ENCODE data around the gene ARHGEF10L.
A peak's percentile ranks its signal among the peaks of the same experiment; 100 is the strongest.

Gene ARHGEF10L

GRCh38 chr1:17539118-17539476 is 401 bp upstream of the ARHGEF10L start:
- H2BK5ac ChIP-seq (ENCODE audit: low read depth, low read length, poor library complexity, severe bottlenecking) = no peak overlapping the region
- peaks cover 15% of the 10 kb centered on the region for H3K4me1 ChIP-seq (ENCODE audit: control insufficient read depth, insufficient read depth, low read depth, low read length)
- peak overlapping the region; percentile 18 for H4K91ac ChIP-seq (ENCODE audit: low read length)
- H3K27me3 ChIP-seq (ENCODE audit: control insufficient read depth in 1 of 2, insufficient read depth in 1 of 2, low read length in 2 of 2) = no peaks in the 10 kb centered on the region
- H3K23ac ChIP-seq (ENCODE audit: low read length in 2 of 2) = peak overlapping the region in 1 of 2 experiments; percentile 3
- peak overlapping the region; percentile 58 for H2AFZ ChIP-seq (ENCODE audit: low read depth, low read length)
- peak overlapping the region; percentile 64 for H3K4me2 ChIP-seq (ENCODE audit: low read length, poor library complexity, severe bottlenecking)
- DNase-seq = no peak
- peak overlapping the region; percentile 54 to 74 for H3K4ac ChIP-seq (ENCODE audit: low read depth in 1 of 2, low read length in 2 of 2)
- no peak overlapping the region for H3K14ac ChIP-seq (ENCODE audit: low read length in 2 of 2)
- no peak overlapping the region for H2AK5ac ChIP-seq (ENCODE audit: low read length, severe bottlenecking)
- peak overlapping the region; percentile 43 for H3K9ac ChIP-seq (ENCODE audit: low read length)
- H2BK12ac ChIP-seq (ENCODE audit: low read length in 2 of 2) = peak overlapping the region in 1 of 2 experiments; percentile 29
- H3K79me1 ChIP-seq (replicated peaks; ENCODE audit: low read length, poor library complexity, severe bottlenecking) = peaks cover 15% of the 10 kb centered on the region
- H3K4me3 ChIP-seq (ENCODE audit: insufficient read depth in 1 of 2, low read depth in 1 of 2, low read length in 2 of 2) = peak overlapping the region; percentile 63 to 72
- H3K36me3 ChIP-seq (ENCODE audit: control insufficient read depth in 1 of 2, insufficient read depth in 2 of 2, low read depth in 1 of 2, low read length in 2 of 2) = no peaks in the 10 kb centered on the region
- no peak overlapping the region for H2BK15ac ChIP-seq (ENCODE audit: low read depth, poor library complexity, severe bottlenecking)
- H3K18ac ChIP-seq (ENCODE audit: low read depth in 1 of 2, low read length in 2 of 2) = peak overlapping the region; percentile 6 to 79
- no peak overlapping the region for H3K27ac ChIP-seq (ENCODE audit: low read length, poor library complexity, severe bottlenecking)
- no peaks in the 10 kb centered on the region for H3K9me3 ChIP-seq (ENCODE audit: control insufficient read depth, low read length)
- 12% methylated on average over 17 of the region's 20 CpGs for WGBS
- H2BK120ac ChIP-seq (ENCODE audit: low read depth, low read length) = peak overlapping the region; percentile 86
- peak overlapping the region; percentile 59 for H4K8ac ChIP-seq (ENCODE audit: low read length)

DNA sequence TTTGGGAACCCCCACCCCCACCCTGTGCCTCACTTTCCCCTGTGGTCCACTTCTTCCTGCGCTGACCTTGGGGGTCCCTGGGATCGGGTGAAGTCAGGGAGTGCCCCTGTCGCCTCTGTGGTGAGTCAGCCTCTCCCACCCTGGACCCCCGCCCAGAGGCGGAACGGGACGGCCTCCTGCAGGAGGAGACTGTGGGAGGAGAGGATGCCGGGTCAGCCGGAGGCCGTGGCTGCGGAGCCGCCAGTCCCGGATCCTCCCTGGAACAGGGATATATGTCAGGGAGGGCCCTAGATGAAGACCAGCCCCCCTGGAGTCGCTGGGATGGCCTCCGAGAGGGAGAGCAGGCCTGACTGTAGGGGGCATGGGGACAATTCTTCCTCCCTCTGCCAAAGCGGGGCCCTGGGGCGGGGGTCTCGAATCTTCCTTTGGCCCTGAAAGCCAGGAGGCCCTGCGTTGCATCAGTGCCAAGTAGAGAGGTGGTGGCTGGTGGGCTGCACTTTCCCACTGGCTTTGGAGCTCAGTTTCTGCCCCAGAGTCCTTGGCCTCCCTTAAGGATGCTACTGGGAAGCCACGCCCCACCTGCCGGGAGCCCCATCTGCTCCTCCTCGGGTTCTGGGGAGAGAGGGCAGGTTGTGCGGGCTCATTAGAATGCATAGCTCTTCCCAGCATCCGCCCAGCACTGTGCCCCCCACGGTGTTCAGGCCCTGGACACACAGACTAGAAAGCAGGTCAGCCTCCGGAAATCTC is 930 bp downstream of the ARHGEF10L start:
- Histone ChIP-seq H3K27ac (ENCODE audit: low read length, poor library complexity, severe bottlenecking) (no peak overlapping the region), H2BK12ac (ENCODE audit: low read length in 2 of 2) (peak overlapping the region in 1 of 2 experiments; percentile 75)

GRCh38 chr1:17542645-17543044 is 3.1 kb downstream of the ARHGEF10L start:
- Histone ChIP-seq H3K27ac (ENCODE audit: low read length, poor library complexity, severe bottlenecking) (no peak overlapping the region), H3K9ac (ENCODE audit: low read length) (no peak overlapping the region), H3K4me2 (ENCODE audit: low read length, poor library complexity, severe bottlenecking) (no peak overlapping the region), H3K14ac (ENCODE audit: low read length in 2 of 2) (peak overlapping the region in 1 of 2 experiments; percentile 36), H3K27me3 (ENCODE audit: control insufficient read depth in 1 of 2, insufficient read depth in 1 of 2, low read length in 2 of 2) (no peaks in the 10 kb centered on the region), H2BK15ac (ENCODE audit: low read depth, poor library complexity, severe bottlenecking) (no peak overlapping the region), H2BK12ac (ENCODE audit: low read length in 2 of 2) (no peak overlapping the region), H3K18ac (ENCODE audit: low read depth in 1 of 2, low read length in 2 of 2) (peak overlapping the region in 1 of 2 experiments; percentile 35), H2BK5ac (ENCODE audit: low read depth, low read length, poor library complexity, severe bottlenecking) (no peak overlapping the region), H3K4me3 (ENCODE audit: insufficient read depth in 1 of 2, low read depth in 1 of 2, low read length in 2 of 2) (no peak overlapping the region), H3K9me3 (ENCODE audit: control insufficient read depth, low read length) (no peaks in the 10 kb centered on the region), H2AK5ac (ENCODE audit: low read length, severe bottlenecking) (peak overlapping the region; percentile 75), H3K79me1 (replicated peaks; ENCODE audit: low read length, poor library complexity, severe bottlenecking) (peaks cover 33% of the 10 kb centered on the region), H2BK120ac (ENCODE audit: low read depth, low read length) (no peak overlapping the region), H4K8ac (ENCODE audit: low read length) (no peak overlapping the region), H3K23ac (ENCODE audit: low read length in 2 of 2) (peak overlapping the region in 1 of 2 experiments; percentile 84), H3K36me3 (ENCODE audit: control insufficient read depth in 1 of 2, insufficient read depth in 2 of 2, low read depth in 1 of 2, low read length in 2 of 2) (no peaks in the 10 kb centered on the region), H2AFZ (ENCODE audit: low read depth, low read length) (no peak overlapping the region), H3K4ac (ENCODE audit: low read depth in 1 of 2, low read length in 2 of 2) (no peak overlapping the region), H4K91ac (ENCODE audit: low read length) (no peak overlapping the region), H3K4me1 (ENCODE audit: control insufficient read depth, insufficient read depth, low read depth, low read length) (peaks cover 30% of the 10 kb centered on the region)
- DNase-seq = no peak
- WGBS = 84% methylated on average over 6 of the region's 7 CpGs

More for the DNA sequence above, 930 bp downstream of the ARHGEF10L start:
- Histone ChIP-seq H3K4me2 (ENCODE audit: low read length, poor library complexity, severe bottlenecking) (peak overlapping the region; percentile 96), H3K79me1 (replicated peaks; ENCODE audit: low read length, poor library complexity, severe bottlenecking) (peaks cover 18% of the 10 kb centered on the region), H2BK15ac (ENCODE audit: low read depth, poor library complexity, severe bottlenecking) (peak overlapping the region; percentile 82), H3K23ac (ENCODE audit: low read length in 2 of 2) (no peak overlapping the region), H3K9ac (ENCODE audit: low read length) (peak overlapping the region; percentile 93), H3K4ac (ENCODE audit: low read depth in 1 of 2, low read length in 2 of 2) (peak overlapping the region; percentile 78 to 86), H3K4me1 (ENCODE audit: control insufficient read depth, insufficient read depth, low read depth, low read length) (peaks cover 20% of the 10 kb centered on the region), H3K27me3 (ENCODE audit: control insufficient read depth in 1 of 2, insufficient read depth in 1 of 2, low read length in 2 of 2) (no peaks in the 10 kb centered on the region), H3K4me3 (ENCODE audit: insufficient read depth in 1 of 2, low read depth in 1 of 2, low read length in 2 of 2) (peak overlapping the region; percentile 72 to 92), H2BK120ac (ENCODE audit: low read depth, low read length) (peak overlapping the region; percentile 86), H2BK5ac (ENCODE audit: low read depth, low read length, poor library complexity, severe bottlenecking) (no peak overlapping the region), H3K36me3 (ENCODE audit: control insufficient read depth in 1 of 2, insufficient read depth in 2 of 2, low read depth in 1 of 2, low read length in 2 of 2) (no peaks in the 10 kb centered on the region), H4K8ac (ENCODE audit: low read length) (peak overlapping the region; percentile 74), H2AFZ (ENCODE audit: low read depth, low read length) (peak overlapping the region; percentile 2), H4K91ac (ENCODE audit: low read length) (peak overlapping the region; percentile 92), H3K14ac (ENCODE audit: low read length in 2 of 2) (peak overlapping the region in 1 of 2 experiments; percentile 72), H3K9me3 (ENCODE audit: control insufficient read depth, low read length) (no peaks in the 10 kb centered on the region), H3K18ac (ENCODE audit: low read depth in 1 of 2, low read length in 2 of 2) (peak overlapping the region; percentile 83 to 92), H2AK5ac (ENCODE audit: low read length, severe bottlenecking) (no peak overlapping the region)
- 8% methylated on average over 26 of the region's 26 CpGs for WGBS
- peak; percentile 44 for DNase-seq

DNA sequence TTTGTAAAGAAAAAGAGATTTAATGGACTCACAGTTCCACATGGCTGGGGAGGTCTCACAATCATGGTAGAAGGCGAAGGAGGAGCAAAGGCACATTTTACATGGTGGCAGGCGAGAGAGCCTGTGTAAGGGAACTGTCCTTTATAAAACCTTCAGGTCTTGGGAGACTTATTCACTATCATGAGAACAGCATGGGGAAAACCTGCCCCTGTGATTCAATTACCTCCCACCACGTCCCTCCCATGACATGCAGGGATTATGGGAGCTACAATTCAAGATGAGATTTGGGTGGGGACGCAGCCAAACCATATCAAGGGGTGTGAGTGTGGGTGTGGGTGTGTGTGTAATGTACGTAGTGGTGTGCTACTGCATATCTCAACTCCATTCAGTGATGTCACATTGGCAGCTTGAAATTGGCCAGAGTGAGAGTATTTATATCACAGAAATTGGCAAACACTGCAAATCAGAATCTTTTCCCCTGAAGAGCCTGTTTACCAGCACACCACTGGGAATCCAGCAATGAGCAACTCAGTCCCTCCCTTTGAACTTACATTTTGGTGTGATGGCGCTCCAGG is 5.4 kb downstream of the ARHGEF10L start:
- H3K23ac ChIP-seq (ENCODE audit: low read length in 2 of 2) = no peak overlapping the region
- H3K14ac ChIP-seq (ENCODE audit: low read length in 2 of 2) = peak overlapping the region in 1 of 2 experiments; percentile 69
- H3K27ac ChIP-seq (ENCODE audit: low read length, poor library complexity, severe bottlenecking) = no peak overlapping the region
- DNase-seq = no peak
- 89% methylated on average over 3 of the region's 6 CpGs for WGBS
- H2BK5ac ChIP-seq (ENCODE audit: low read depth, low read length, poor library complexity, severe bottlenecking) = no peak overlapping the region
- no peaks in the 10 kb centered on the region for H3K27me3 ChIP-seq (ENCODE audit: control insufficient read depth in 1 of 2, insufficient read depth in 1 of 2, low read length in 2 of 2)
- peak overlapping the region; percentile 68 to 72 for H3K18ac ChIP-seq (ENCODE audit: low read depth in 1 of 2, low read length in 2 of 2)
- H3K9ac ChIP-seq (ENCODE audit: low read length) = peak overlapping the region; percentile 56
- H2BK120ac ChIP-seq (ENCODE audit: low read depth, low read length) = no peak overlapping the region
- no peaks in the 10 kb centered on the region for H3K36me3 ChIP-seq (ENCODE audit: control insufficient read depth in 1 of 2, insufficient read depth in 2 of 2, low read depth in 1 of 2, low read length in 2 of 2)
- no peak overlapping the region for H2AFZ ChIP-seq (ENCODE audit: low read depth, low read length)
- H3K4me3 ChIP-seq (ENCODE audit: insufficient read depth in 1 of 2, low read depth in 1 of 2, low read length in 2 of 2) = peak overlapping the region in 1 of 2 experiments; percentile 55
- H2BK12ac ChIP-seq (ENCODE audit: low read length in 2 of 2) = peak overlapping the region in 1 of 2 experiments; percentile 88
- peak overlapping the region; percentile 69 for H2AK5ac ChIP-seq (ENCODE audit: low read length, severe bottlenecking)
- H3K4me1 ChIP-seq (ENCODE audit: control insufficient read depth, insufficient read depth, low read depth, low read length) = peaks cover 26% of the 10 kb centered on the region
- H3K9me3 ChIP-seq (ENCODE audit: control insufficient read depth, low read length) = no peaks in the 10 kb centered on the region
- peak overlapping the region; percentile 72 for H4K8ac ChIP-seq (ENCODE audit: low read length)
- no peak overlapping the region for H3K4me2 ChIP-seq (ENCODE audit: low read length, poor library complexity, severe bottlenecking)
- H3K4ac ChIP-seq (ENCODE audit: low read depth in 1 of 2, low read length in 2 of 2) = no peak overlapping the region
- H2BK15ac ChIP-seq (ENCODE audit: low read depth, poor library complexity, severe bottlenecking) = no peak overlapping the region
- H4K91ac ChIP-seq (ENCODE audit: low read length) = no peak overlapping the region
- H3K79me1 ChIP-seq (replicated peaks; ENCODE audit: low read length, poor library complexity, severe bottlenecking) = peaks cover 33% of the 10 kb centered on the region
